ENCODE data around the gene NR4A2.
A peak's percentile ranks its signal among the peaks of the same experiment; 100 is the strongest.

Gene NR4A2

GRCh38 chr2:156329031-156329926 is 3.2 kb downstream of the NR4A2 start:
- no peaks in the 10 kb centered on the region for H3K79me2 ChIP-seq (ENCODE audit: control insufficient read depth, insufficient read depth, low read length, unreplicated experiment)
- H3K4me3 ChIP-seq (ENCODE audit: low read depth, low read length), result no peak overlapping the region
- no peak overlapping the region for H2AFZ ChIP-seq (ENCODE audit: low read length, unreplicated experiment)
- H3K36me3 ChIP-seq (ENCODE audit: insufficient read depth, low read length), result no peaks in the 10 kb centered on the region
- H3K27ac ChIP-seq (ENCODE audit: low read depth, low read length), result no peak overlapping the region
- H3K27me3 ChIP-seq (ENCODE audit: insufficient read depth, low read length), result no peaks in the 10 kb centered on the region
- H3K4me1 ChIP-seq (ENCODE audit: control insufficient read depth, insufficient read depth, low read length, unreplicated experiment), result no peaks in the 10 kb centered on the region

GRCh38 chr2:156327835-156328695 is 4.5 kb downstream of the NR4A2 start:
- Histone ChIP-seq H3K4me1 (ENCODE audit: control insufficient read depth, insufficient read depth, low read length, unreplicated experiment) (no peaks in the 10 kb centered on the region), H3K79me2 (ENCODE audit: control insufficient read depth, insufficient read depth, low read length, unreplicated experiment) (no peaks in the 10 kb centered on the region), H3K27me3 (ENCODE audit: insufficient read depth, low read length) (peaks cover 2% of the 10 kb centered on the region; the same call in 1 of the 2 replicates), H3K27ac (ENCODE audit: low read depth, low read length) (no peak overlapping the region), H3K36me3 (ENCODE audit: insufficient read depth, low read length) (no peaks in the 10 kb centered on the region), H2AFZ (ENCODE audit: low read length, unreplicated experiment) (no peak overlapping the region), H3K4me3 (ENCODE audit: low read depth, low read length) (no peak overlapping the region)

- Histone ChIP-seq H3K4me1 (ENCODE audit: control insufficient read depth, insufficient read depth, low read length, unreplicated experiment) (no peaks in the 10 kb centered on the region), H3K36me3 (ENCODE audit: insufficient read depth, low read length) (no peaks in the 10 kb centered on the region), H3K4me3 (ENCODE audit: low read depth, low read length) (no peak overlapping the region), H3K79me2 (ENCODE audit: control insufficient read depth, insufficient read depth, low read length, unreplicated experiment) (no peaks in the 10 kb centered on the region), H3K27ac (ENCODE audit: low read depth, low read length) (no peak overlapping the region), H3K27me3 (ENCODE audit: insufficient read depth, low read length) (peaks cover 17% of the 10 kb centered on the region), H2AFZ (ENCODE audit: low read length, unreplicated experiment) (no peak overlapping the region)
Observed at GRCh38 chr2:156326526-156327095, 5.9 kb downstream of the NR4A2 start.

- H2AFZ ChIP-seq (ENCODE audit: low read length, unreplicated experiment), result no peak overlapping the region
- H3K4me1 ChIP-seq (ENCODE audit: control insufficient read depth, insufficient read depth, low read length, unreplicated experiment), result peaks cover 3% of the 10 kb centered on the region
- H3K36me3 ChIP-seq (ENCODE audit: insufficient read depth, low read length), result no peaks in the 10 kb centered on the region
- H3K79me2 ChIP-seq (ENCODE audit: control insufficient read depth, insufficient read depth, low read length, unreplicated experiment), result no peaks in the 10 kb centered on the region
- no peak overlapping the region for H3K27ac ChIP-seq (ENCODE audit: low read depth, low read length)
- H3K27me3 ChIP-seq (ENCODE audit: insufficient read depth, low read length), result peaks cover 17% of the 10 kb centered on the region
- H3K4me3 ChIP-seq (ENCODE audit: low read depth, low read length), result no peak overlapping the region
Observed at GRCh38 chr2:156325688-156326525, 6.6 kb downstream of the NR4A2 start.

- Histone ChIP-seq H3K4me1 (ENCODE audit: control insufficient read depth, insufficient read depth, low read length, unreplicated experiment) (peaks cover 3% of the 10 kb centered on the region), H3K27me3 (ENCODE audit: insufficient read depth, low read length) (peaks cover 17% of the 10 kb centered on the region), H3K27ac (ENCODE audit: low read depth, low read length) (no peak overlapping the region)
Observed at GRCh38 chr2:156323754-156324153, 8.8 kb downstream of the NR4A2 start.

GRCh38 chr2:156322686-156323231 is 9.8 kb downstream of the NR4A2 start:
- Histone ChIP-seq H2AFZ (ENCODE audit: low read length, unreplicated experiment) (no peak overlapping the region), H3K79me2 (ENCODE audit: control insufficient read depth, insufficient read depth, low read length, unreplicated experiment) (no peaks in the 10 kb centered on the region), H3K4me3 (ENCODE audit: low read depth, low read length) (no peak overlapping the region), H3K36me3 (ENCODE audit: insufficient read depth, low read length) (no peaks in the 10 kb centered on the region), H3K4me1 (ENCODE audit: control insufficient read depth, insufficient read depth, low read length, unreplicated experiment) (peaks cover 3% of the 10 kb centered on the region), H3K27me3 (ENCODE audit: insufficient read depth, low read length) (peaks cover 17% of the 10 kb centered on the region), H3K27ac (ENCODE audit: low read depth, low read length) (no peak overlapping the region)

More at GRCh38 chr2:156323754-156324153, 8.8 kb downstream of the NR4A2 start:
- H2AFZ ChIP-seq (ENCODE audit: low read length, unreplicated experiment), result no peak overlapping the region
- H3K36me3 ChIP-seq (ENCODE audit: insufficient read depth, low read length), result no peaks in the 10 kb centered on the region
- H3K79me2 ChIP-seq (ENCODE audit: control insufficient read depth, insufficient read depth, low read length, unreplicated experiment), result no peaks in the 10 kb centered on the region
- H3K4me3 ChIP-seq (ENCODE audit: low read depth, low read length), result no peak overlapping the region

- H3K36me3 ChIP-seq (ENCODE audit: insufficient read depth, low read length), result no peaks in the 10 kb centered on the region
- H3K27ac ChIP-seq (ENCODE audit: low read depth, low read length), result no peak overlapping the region
- H2AFZ ChIP-seq (ENCODE audit: low read length, unreplicated experiment), result no peak overlapping the region
- H3K4me1 ChIP-seq (ENCODE audit: control insufficient read depth, insufficient read depth, low read length, unreplicated experiment), result peaks cover 3% of the 10 kb centered on the region
- peaks cover 17% of the 10 kb centered on the region for H3K27me3 ChIP-seq (ENCODE audit: insufficient read depth, low read length)
- no peaks in the 10 kb centered on the region for H3K79me2 ChIP-seq (ENCODE audit: control insufficient read depth, insufficient read depth, low read length, unreplicated experiment)
- peak overlapping the region; percentile 85 for H3K4me3 ChIP-seq (ENCODE audit: low read depth, low read length)
Observed at GRCh38 chr2:156322051-156322685, 10.4 kb downstream of the NR4A2 start.

- peaks cover 3% of the 10 kb centered on the region for H3K4me1 ChIP-seq (ENCODE audit: control insufficient read depth, insufficient read depth, low read length, unreplicated experiment)
- H3K36me3 ChIP-seq (ENCODE audit: insufficient read depth, low read length), result no peaks in the 10 kb centered on the region
- no peak overlapping the region for H3K27ac ChIP-seq (ENCODE audit: low read depth, low read length)
- H2AFZ ChIP-seq (ENCODE audit: low read length, unreplicated experiment), result peak overlapping the region; percentile 77
- peak overlapping the region; percentile 85 for H3K4me3 ChIP-seq (ENCODE audit: low read depth, low read length)
- H3K79me2 ChIP-seq (ENCODE audit: control insufficient read depth, insufficient read depth, low read length, unreplicated experiment), result no peaks in the 10 kb centered on the region
- peaks cover 17% of the 10 kb centered on the region for H3K27me3 ChIP-seq (ENCODE audit: insufficient read depth, low read length)
Observed at GRCh38 chr2:156321243-156321904, 11.1 kb downstream of the NR4A2 start.

- Histone ChIP-seq H3K4me3 (ENCODE audit: low read depth, low read length) (peak overlapping the region; percentile 85), H3K79me2 (ENCODE audit: control insufficient read depth, insufficient read depth, low read length, unreplicated experiment) (no peaks in the 10 kb centered on the region), H3K27ac (ENCODE audit: low read depth, low read length) (peak overlapping the region; percentile 59), H2AFZ (ENCODE audit: low read length, unreplicated experiment) (peak overlapping the region; percentile 73), H3K36me3 (ENCODE audit: insufficient read depth, low read length) (no peaks in the 10 kb centered on the region), H3K4me1 (ENCODE audit: control insufficient read depth, insufficient read depth, low read length, unreplicated experiment) (peaks cover 3% of the 10 kb centered on the region), H3K27me3 (ENCODE audit: insufficient read depth, low read length) (peaks cover 17% of the 10 kb centered on the region)
Observed at GRCh38 chr2:156320486-156321098, 11.9 kb downstream of the NR4A2 start.

Data from ACC112 (cell line).